GM18511 (cell line): ENCODE data around the gene TBC1D22A.

Source experiments
- ATAC-seq: cut with Tn5 transposase; IDR thresholded peaks from one replicate; pipeline ENCODE4 v1.9.1; 2021; ENCODE audit warnings: mild to moderate bottlenecking, moderate library complexity; ENCODE audit not compliant: unreplicated experiment

TBC1D22A gene

GRCh38 chr22:47200273-47201051 is 438.0 kb downstream of the TBC1D22A start:
- ATAC-seq = no peak

GRCh38 chr22:47201186-47201995 is 438.9 kb downstream of the TBC1D22A start:
- ATAC-seq = no peak

GRCh38 chr22:47201996-47202818 is 439.8 kb downstream of the TBC1D22A start:
- no peak for ATAC-seq

- ATAC-seq = no peak
These were observed 440.5 kb downstream of the TBC1D22A start for GRCh38 chr22:47202819-47203553.

GRCh38 chr22:47203554-47203991 is 441.1 kb downstream of the TBC1D22A start:
- ATAC-seq = no peak

- ATAC-seq = no peak
These were observed 441.8 kb downstream of the TBC1D22A start for GRCh38 chr22:47204002-47204979.

- no peak for ATAC-seq
These were observed 442.6 kb downstream of the TBC1D22A start for GRCh38 chr22:47205081-47205491.

GRCh38 chr22:47205554-47205953 is 443.1 kb downstream of the TBC1D22A start:
- ATAC-seq = no peak

- ATAC-seq = no peak
These were observed 443.7 kb downstream of the TBC1D22A start for GRCh38 chr22:47206164-47206563.

- no peak for ATAC-seq
These were observed 444.3 kb downstream of the TBC1D22A start for GRCh38 chr22:47206666-47207218.

- no peak for ATAC-seq
These were observed 444.9 kb downstream of the TBC1D22A start for GRCh38 chr22:47207387-47207786.

- no peak for ATAC-seq
These were observed 445.6 kb downstream of the TBC1D22A start for GRCh38 chr22:47207846-47208554.

- ATAC-seq = no peak
These were observed 446.2 kb downstream of the TBC1D22A start for GRCh38 chr22:47208630-47209029.

GRCh38 chr22:47209040-47209514 is 446.6 kb downstream of the TBC1D22A start:
- ATAC-seq = no peak

GRCh38 chr22:47209547-47210023 is 447.1 kb downstream of the TBC1D22A start:
- no peak for ATAC-seq

- ATAC-seq = no peak
These were observed 447.7 kb downstream of the TBC1D22A start for GRCh38 chr22:47210112-47210657.

- no peak for ATAC-seq
These were observed 448.2 kb downstream of the TBC1D22A start for GRCh38 chr22:47210686-47211085.
